Gastroesophageal sphincter (tissue), 4 donors: ENCODE measurements around the gene CACNA1C. TPM values are rescaled to one million over a fixed set of nuclear protein-coding genes. Genes with fewer than 3 reads are reported as not detected.

Experiments used
- ATAC-seq: fragments of 150-250 bp; one replicate; pipeline ENCODE4 v1.9.1; 2016; ENCODE audit warnings: mild to moderate bottlenecking, moderate library complexity
- H3K27ac ChIP-seq, 4 donors: fragments of 200-600 bp; sonication (generic) in 3 of 4; 1 replicate in 3 of 4; 2 replicates in 1 of 4; pipeline ENCODE4 v1.5.1; 2016 to 2019
- H3K27me3 ChIP-seq: fragments of 200-600 bp; sonication (generic); one replicate; pipeline ENCODE4 v1.5.1; 2019
- H3K36me3 ChIP-seq, 2 donors: fragments of 200-600 bp; sonication (generic); one replicate each; pipeline ENCODE4 v1.5.1; 2019; ENCODE audit warnings: control low read depth in 1 of 2
- H3K4me1 ChIP-seq, 3 donors: fragments of 200-600 bp; sonication (generic); 1 replicate in 2 of 3; 2 replicates in 1 of 3; pipeline ENCODE4 v1.5.1; 2016 to 2019; ENCODE audit warnings: control low read depth in 2 of 3
- H3K4me3 ChIP-seq, 2 donors: fragments of 200-600 bp; sonication (generic); one replicate each; pipeline ENCODE4 v1.5.1; 2019; ENCODE audit warnings: mild to moderate bottlenecking in 1 of 2, moderate library complexity in 1 of 2
- H3K9me3 ChIP-seq, 3 donors: fragments of 200-600 bp; sonication (generic); one replicate each; pipeline ENCODE4 v1.5.1; 2017 to 2019; ENCODE audit warnings: control low read depth in 2 of 3
- EP300 ChIP-seq: sonication (generic); formaldehyde crosslinking; IDR thresholded peaks from one replicate; pipeline ENCODE4 v1.6.1; 2017; ENCODE audit warnings: antibody characterized with exemption, mild to moderate bottlenecking
- POLR2A ChIP-seq, 2 donors: fragments of 450-650 bp; IDR thresholded peaks; one replicate each; pipeline ENCODE4 v1.6.1; 2017; ENCODE audit warnings: antibody characterized with exemption in 2 of 2, mild to moderate bottlenecking in 2 of 2, moderate library complexity in 1 of 2
- POLR2AphosphoS5 ChIP-seq: sonication (generic); formaldehyde crosslinking; IDR thresholded peaks from one replicate; pipeline ENCODE4 v1.6.1; 2017; ENCODE audit warnings: antibody characterized with exemption
- WGBS, 2 donors: methylation state at CpG; one replicate each; pipeline ENCODE4 v1.1.5; 2018; ENCODE audit warnings: low coverage in 1 of 2; 5-methylcytosine and 5-hydroxymethylcytosine counted together
- total RNA-seq, 4 donors: library from RNA; depleted of rRNA; stranded (reverse); fragments of >200 nt; gene quantifications; one replicate each; pipeline ENCODE4 v1.1.0, GENCODE V29; 2016
- TF ChIP-seq, protein P1 (sequence below), 4 experiments: fragments of 200-600 bp in 2 of 4; fragments of 450-650 bp in 2 of 4; sonication (generic) in 1 of 4; IDR thresholded peaks; one replicate each; pipeline ENCODE4 v1.5.1; 2017 to 2019; ENCODE audit warnings: antibody characterized with exemption in 4 of 4, mild to moderate bottlenecking in 2 of 4, moderate library complexity in 2 of 4

The CACNA1C gene
- total RNA-seq, 4 donors from 2014 or later, result 22.9 to 96.2 (median 41.4) TPM

DNA sequence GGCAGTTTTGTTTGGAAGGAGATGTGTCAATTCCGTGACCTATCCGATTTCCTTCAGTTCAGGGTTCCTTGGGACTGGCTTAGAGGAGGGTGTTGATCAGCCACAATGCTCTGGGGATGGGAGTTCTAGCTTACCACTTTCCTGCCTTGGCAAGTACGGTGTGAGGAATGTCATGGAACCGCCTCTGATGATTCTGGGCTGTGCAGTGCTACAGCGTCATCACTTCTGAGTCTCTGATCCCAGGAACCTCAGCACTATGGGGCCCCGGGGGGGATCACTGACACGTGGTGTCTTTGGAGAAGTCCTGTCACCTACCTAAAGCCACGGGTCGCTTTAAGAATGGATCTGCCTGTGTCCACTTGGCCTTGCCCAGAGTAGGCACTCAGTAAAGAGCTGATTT, 470.5 kb downstream of the CACNA1C start:
- no peak overlapping the region for H3K27ac ChIP-seq
- H3K36me3 ChIP-seq, result peaks cover 0 to 73% of the 10 kb centered on the region in 2 donors
- WGBS, 2 donors, result 90 to 92% methylated on average over 2 to 6 of the region's 9 CpGs
- H3K4me1 ChIP-seq, result no peaks in the 10 kb centered on the region
- H3K27me3 ChIP-seq, result no peaks in the 10 kb centered on the region
- TF ChIP-seq POLR2AphosphoS5, result no peak
- TF ChIP-seq EP300, result no peak
- no peaks in the 10 kb centered on the region for H3K9me3 ChIP-seq
- H3K4me3 ChIP-seq, result no peak overlapping the region
- ATAC-seq, result no peak

DNA sequence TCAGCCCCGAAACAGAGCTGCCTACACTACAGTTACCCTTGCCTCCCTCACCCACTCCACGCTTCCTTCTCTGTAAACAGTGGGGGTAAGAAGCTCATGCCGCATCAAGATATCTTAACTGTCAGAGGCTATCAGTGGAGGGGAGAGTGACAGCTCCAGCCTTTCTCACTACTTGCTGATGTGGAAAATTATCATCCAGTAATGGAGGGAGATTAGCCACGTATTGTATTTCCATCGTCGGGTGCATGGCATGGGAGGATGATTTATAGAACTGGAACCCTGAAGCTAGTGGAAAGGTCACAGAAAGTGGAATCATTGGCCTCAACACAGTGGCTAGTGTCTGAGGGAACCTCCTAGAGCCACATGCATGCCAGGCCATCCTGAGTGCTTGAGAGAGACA, 471.1 kb downstream of the CACNA1C start:
- Histone ChIP-seq H3K27me3 (no peaks in the 10 kb centered on the region), H3K4me3 (no peak overlapping the region), H3K27ac (no peak overlapping the region), H3K9me3 (no peaks in the 10 kb centered on the region), H3K4me1 (no peaks in the 10 kb centered on the region), H3K36me3 (peaks cover 0 to 77% of the 10 kb centered on the region in 2 donors)
- TF ChIP-seq POLR2AphosphoS5 (no peak), EP300 (no peak), POLR2A (IDR thresholded peaks at IDR 0.05) (no peak)
- TF ChIP-seq, protein P1, sequence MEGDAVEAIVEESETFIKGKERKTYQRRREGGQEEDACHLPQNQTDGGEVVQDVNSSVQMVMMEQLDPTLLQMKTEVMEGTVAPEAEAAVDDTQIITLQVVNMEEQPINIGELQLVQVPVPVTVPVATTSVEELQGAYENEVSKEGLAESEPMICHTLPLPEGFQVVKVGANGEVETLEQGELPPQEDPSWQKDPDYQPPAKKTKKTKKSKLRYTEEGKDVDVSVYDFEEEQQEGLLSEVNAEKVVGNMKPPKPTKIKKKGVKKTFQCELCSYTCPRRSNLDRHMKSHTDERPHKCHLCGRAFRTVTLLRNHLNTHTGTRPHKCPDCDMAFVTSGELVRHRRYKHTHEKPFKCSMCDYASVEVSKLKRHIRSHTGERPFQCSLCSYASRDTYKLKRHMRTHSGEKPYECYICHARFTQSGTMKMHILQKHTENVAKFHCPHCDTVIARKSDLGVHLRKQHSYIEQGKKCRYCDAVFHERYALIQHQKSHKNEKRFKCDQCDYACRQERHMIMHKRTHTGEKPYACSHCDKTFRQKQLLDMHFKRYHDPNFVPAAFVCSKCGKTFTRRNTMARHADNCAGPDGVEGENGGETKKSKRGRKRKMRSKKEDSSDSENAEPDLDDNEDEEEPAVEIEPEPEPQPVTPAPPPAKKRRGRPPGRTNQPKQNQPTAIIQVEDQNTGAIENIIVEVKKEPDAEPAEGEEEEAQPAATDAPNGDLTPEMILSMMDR (IDR thresholded peaks at IDR 0.05), result no peak
- WGBS, 2 donors, result 63 to 78% methylated on average over 3 to 4 of the region's 6 CpGs
- no peak for ATAC-seq

DNA sequence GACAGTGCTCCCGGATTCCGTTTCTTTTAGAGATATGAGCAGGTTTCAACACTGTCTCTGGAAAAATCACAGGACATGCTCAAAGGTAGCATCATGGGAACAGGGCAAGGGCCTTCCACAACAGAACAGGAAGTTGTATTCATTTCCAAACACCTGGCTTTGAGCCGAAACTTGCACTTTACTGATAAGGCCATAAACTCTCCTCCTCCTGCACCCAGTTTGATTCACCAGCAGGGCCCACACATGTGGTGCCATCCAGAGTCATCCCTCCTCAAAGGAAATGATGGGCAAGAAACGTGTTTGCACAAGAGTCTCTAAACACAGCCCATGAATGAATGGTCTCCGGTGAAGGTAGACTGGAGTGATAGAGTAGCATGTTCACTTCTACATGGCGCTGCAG, 473.6 kb downstream of the CACNA1C start:
- H3K4me3 ChIP-seq, result no peak overlapping the region
- H3K27me3 ChIP-seq, result no peaks in the 10 kb centered on the region
- WGBS, 2 donors, result 80 to 90% methylated on average over 6 of the region's 6 CpGs
- H3K27ac ChIP-seq, result no peak overlapping the region
- no peak for ATAC-seq
- H3K36me3 ChIP-seq, result peaks cover 0 to 70% of the 10 kb centered on the region in 2 donors
- no peaks in the 10 kb centered on the region for H3K4me1 ChIP-seq
- no peaks in the 10 kb centered on the region for H3K9me3 ChIP-seq
- TF ChIP-seq POLR2AphosphoS5 (no peak), EP300 (no peak), POLR2A (IDR thresholded peaks at IDR 0.05) (no peak)
- TF ChIP-seq, protein P1 (IDR thresholded peaks at IDR 0.05), result no peak

DNA sequence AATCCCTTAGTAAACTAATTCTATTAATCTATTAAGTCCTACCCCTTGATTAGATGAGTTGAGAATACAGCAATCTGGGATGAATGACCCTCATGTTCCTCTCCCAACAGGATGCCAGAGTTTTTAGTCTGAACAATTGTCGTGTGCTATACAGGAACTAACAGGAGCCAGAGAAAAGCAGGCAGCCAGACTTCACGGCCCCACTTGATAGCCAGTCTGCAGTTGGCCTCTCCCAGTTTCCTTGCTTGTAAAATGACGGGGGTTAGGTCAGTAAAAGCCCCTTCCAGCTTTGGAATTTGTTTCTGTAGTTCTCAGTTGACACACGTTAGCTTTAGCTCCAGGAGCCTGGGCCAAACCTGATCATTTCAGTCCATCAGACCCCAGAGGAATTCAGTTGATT, 475.2 kb downstream of the CACNA1C start:
- TF ChIP-seq POLR2A (IDR thresholded peaks at IDR 0.05), result no peak
- TF ChIP-seq, protein P1 (IDR thresholded peaks at IDR 0.05), result no peak
- TF ChIP-seq POLR2AphosphoS5, result no peak
- no peak for TF ChIP-seq EP300
- no peak for ATAC-seq
- no peak overlapping the region for H3K27ac ChIP-seq
- peaks cover 0 to 78% of the 10 kb centered on the region in 2 donors for H3K36me3 ChIP-seq
- no peaks in the 10 kb centered on the region for H3K27me3 ChIP-seq
- H3K4me3 ChIP-seq, result no peak overlapping the region
- no peaks in the 10 kb centered on the region for H3K9me3 ChIP-seq
- no peaks in the 10 kb centered on the region for H3K4me1 ChIP-seq
- 60 to 82% methylated on average over 2 to 4 of the region's 4 CpGs for WGBS, 2 donors

DNA sequence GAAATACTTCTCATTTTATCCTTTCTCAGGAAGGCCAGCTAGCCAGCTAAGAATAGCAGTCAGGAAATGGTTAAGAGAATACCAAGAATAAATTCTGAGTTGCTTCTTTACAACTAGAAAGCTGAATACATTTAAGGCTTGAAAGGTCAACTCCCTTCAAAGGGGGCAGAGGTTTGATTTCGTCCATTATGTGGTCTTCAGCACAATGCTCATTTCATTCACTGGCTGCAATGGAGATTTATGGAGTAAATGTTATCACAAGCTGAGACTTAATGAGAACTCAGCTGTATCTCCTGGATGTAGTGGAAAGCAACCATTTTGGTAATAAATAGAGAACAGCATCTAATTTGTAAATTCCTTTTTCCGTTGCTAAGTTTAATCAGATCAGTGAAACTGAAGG, 477.0 kb downstream of the CACNA1C start:
- ATAC-seq, result no peak
- H3K36me3 ChIP-seq, result peaks cover 0 to 79% of the 10 kb centered on the region in 2 donors
- H3K9me3 ChIP-seq, result no peaks in the 10 kb centered on the region
- no peak for TF ChIP-seq POLR2A (IDR thresholded peaks at IDR 0.05)
- TF ChIP-seq, protein P1 (IDR thresholded peaks at IDR 0.05), result no peak
- TF ChIP-seq EP300, result no peak
- no peak for TF ChIP-seq POLR2AphosphoS5
- H3K27ac ChIP-seq, result no peak overlapping the region
- no peaks in the 10 kb centered on the region for H3K4me1 ChIP-seq
- no peak overlapping the region for H3K4me3 ChIP-seq
- no peaks in the 10 kb centered on the region for H3K27me3 ChIP-seq
- 67 to 68% methylated on average over 1 to 2 of the region's 2 CpGs for WGBS, 2 donors
